SK-N-SH (cell line): Measurements from ENCODE around the gene MALT1. TPM values are rescaled to one million over a fixed set of nuclear protein-coding genes. Genes with fewer than 3 reads are reported as not detected.

Source experiments
- CTCF ChIA-PET: fragments of 300-600, 350-600 bp; formaldehyde crosslinking; extraction: SDS; loops from one replicate; lab custom pipeline; 2021; lab: Yijun Ruan, JAX
- POLR2A ChIA-PET: fragments of 350-600 bp; sonication (Branson Sonifier 250); formaldehyde crosslinking; extraction: SDS; loops from one replicate; lab custom pipeline; 2020; ENCODE audit warnings: antibody characterized with exemption, inconsistent platforms; lab: Yijun Ruan, JAX
- DNase-seq: peaks from one replicate; pipeline ENCODE4 v3.0.0; 2012
- H2AFZ ChIP-seq: fragments of 200-600 bp; sonication (generic); 2 replicates; pipeline ENCODE4 v1.8.1; 2016; ENCODE audit warnings: antibody characterized with exemption, mild to moderate bottlenecking, low read depth
- H3F3A ChIP-seq: fragments of 200-600 bp; sonication (generic); replicated peaks from 2 replicates; pipeline ENCODE3; 2016; ENCODE audit warnings: antibody characterized with exemption, mild to moderate bottlenecking; ENCODE audit not compliant: insufficient read depth
- H3K27ac ChIP-seq, 2 experiments: fragments of 200-500 bp in 1 of 2; fragments of 200-600 bp in 1 of 2; sonication (Bioruptor generic) in 1 of 2; sonication (generic), shearing (Covaris generic) in 1 of 2; 2 replicates each; pipeline versions ENCODE4 v1.5.1 to v1.6.1; 2014 to 2016; ENCODE audit warnings: low read depth in 2 of 2, inconsistent platforms in 1 of 2, low read length in 1 of 2, mild to moderate bottlenecking in 1 of 2, mixed read lengths in 1 of 2
- H3K27me3 ChIP-seq: fragments of 200-600 bp; sonication (generic), shearing (Covaris generic); 2 replicates; pipeline ENCODE4 v1.6.1; 2016; ENCODE audit warnings: mixed run types; ENCODE audit not compliant: insufficient read depth
- H3K36me3 ChIP-seq, 2 experiments: fragments of 200-500 bp in 1 of 2; fragments of 200-600 bp in 1 of 2; sonication (Bioruptor generic) in 1 of 2; sonication (generic) in 1 of 2; replicated peaks in 1 of 2; 2 replicates each; pipeline versions ENCODE3 to v1.5.1; 2014 to 2016; ENCODE audit warnings: low read length in 1 of 2, mild to moderate bottlenecking in 1 of 2; ENCODE audit not compliant: insufficient read depth in 2 of 2, control insufficient read depth in 1 of 2
- H3K4me1 ChIP-seq, 2 experiments: fragments of 200-500 bp in 1 of 2; fragments of 200-600 bp in 1 of 2; sonication (Bioruptor generic) in 1 of 2; sonication (generic), shearing (Covaris generic) in 1 of 2; 2 replicates each; pipeline versions ENCODE4 v1.5.1 to v1.6.1; 2014 to 2016; ENCODE audit warnings: low read depth in 1 of 2, low read length in 1 of 2, mixed run types in 1 of 2; ENCODE audit not compliant: insufficient read depth in 2 of 2, control insufficient read depth in 1 of 2
- H3K4me2 ChIP-seq: fragments of 200-600 bp; sonication (generic), shearing (Covaris generic); 2 replicates; pipeline ENCODE4 v1.6.1; 2017; ENCODE audit warnings: mixed run types
- H3K4me3 ChIP-seq, 2 experiments: fragments of 200-500 bp in 1 of 2; fragments of 200-600 bp in 1 of 2; sonication (Bioruptor generic) in 1 of 2; sonication (generic), shearing (Covaris generic) in 1 of 2; 2 replicates each; pipeline versions ENCODE4 v1.5.1 to v1.8.1; 2014 to 2016; ENCODE audit warnings: low read depth in 2 of 2, inconsistent platforms in 1 of 2, low read length in 1 of 2, mild to moderate bottlenecking in 1 of 2, mixed read lengths in 1 of 2, moderate library complexity in 1 of 2
- H3K79me2 ChIP-seq: fragments of 200-600 bp; sonication (generic); 2 replicates; pipeline ENCODE4 v1.8.1; 2017; ENCODE audit warnings: mild to moderate bottlenecking; ENCODE audit not compliant: insufficient read depth
- H3K9ac ChIP-seq: fragments of 200-600 bp; sonication (generic); 2 replicates; pipeline ENCODE4 v1.6.1; 2017; ENCODE audit warnings: mixed run types
- H3K9me2 ChIP-seq: fragments of 200-600 bp; sonication (generic); 2 replicates; pipeline ENCODE4 v1.6.1; 2017; ENCODE audit warnings: mixed run types
- H3K9me3 ChIP-seq: fragments of 200-600 bp; sonication (generic); 2 replicates; pipeline ENCODE4 v1.6.1; 2017; ENCODE audit warnings: mixed run types, mild to moderate bottlenecking, moderate library complexity
- H4K20me1 ChIP-seq: fragments of 200-600 bp; sonication (generic); 2 replicates; pipeline ENCODE4 v1.6.1; 2017; ENCODE audit warnings: mild to moderate bottlenecking, mixed run types; ENCODE audit not compliant: insufficient read depth
- CHD2 ChIP-seq: fragments of 150-350 bp; IDR thresholded peaks from 2 replicates; pipeline ENCODE4 v1.6.1; 2018; ENCODE audit warnings: low read length; ENCODE audit not compliant: partially characterized antibody
- CTCF ChIP-seq: fragments of 200-600 bp; sonication (generic); IDR thresholded peaks from 2 replicates; pipeline ENCODE4 v1.6.1; 2017; ENCODE audit warnings: antibody characterized with exemption, mild to moderate bottlenecking, moderate library complexity
- ELF1 ChIP-seq: IDR thresholded peaks from 2 replicates; pipeline ENCODE4 v1.4.0; 2012
- EP300 ChIP-seq, 2 experiments: IDR thresholded peaks; 2 replicates each; pipeline versions ENCODE4 v1.4.0 to v1.6.1; 2012; ENCODE audit warnings: borderline replicate concordance in 1 of 2, low read depth in 1 of 2, low read length in 1 of 2
- FOXJ3 ChIP-seq: sonication (generic); formaldehyde crosslinking; IDR thresholded peaks from 2 replicates; pipeline ENCODE4 v1.5.1; 2020; ENCODE audit warnings: mild to moderate bottlenecking, missing genetic modification reagents
- IRF3 ChIP-seq: fragments of 150-350 bp; IDR thresholded peaks from 2 replicates; pipeline ENCODE4 v1.6.1; 2016; ENCODE audit warnings: mild to moderate bottlenecking, low read depth, low read length
- MAX ChIP-seq: IDR thresholded peaks from 2 replicates; pipeline ENCODE4 v1.4.0; 2012; ENCODE audit warnings: low read depth
- MXI1 ChIP-seq: IDR thresholded peaks from 2 replicates; pipeline ENCODE4 v1.6.1; 2012; ENCODE audit warnings: mild to moderate bottlenecking, low read depth, low read length, improper control_type of control experiment
- NRF1 ChIP-seq: IDR thresholded peaks from 2 replicates; pipeline ENCODE4 v1.6.1; 2012; ENCODE audit warnings: low read depth, mild to moderate bottlenecking, low read length
- PBX3 ChIP-seq: IDR thresholded peaks from 2 replicates; pipeline ENCODE4; 2012
- POLR2AphosphoS5 ChIP-seq: IDR thresholded peaks from 2 replicates; pipeline ENCODE4 v1.6.1; 2012; ENCODE audit warnings: low read depth, low read length
- RCOR1 ChIP-seq: fragments of 150-350 bp; IDR thresholded peaks from 2 replicates; pipeline ENCODE4 v1.6.1; 2017; ENCODE audit warnings: antibody characterized with exemption, low read length
- RFX5 ChIP-seq: IDR thresholded peaks from 2 replicates; pipeline ENCODE4 v1.6.1; 2012; ENCODE audit warnings: mild to moderate bottlenecking, improper control_type of control experiment, low read length
- RXRA ChIP-seq: IDR thresholded peaks from 2 replicates; pipeline ENCODE4 v1.4.0; 2012; ENCODE audit warnings: low read depth, mild to moderate bottlenecking, borderline replicate concordance
- SMC3 ChIP-seq: IDR thresholded peaks from 2 replicates; pipeline ENCODE4 v1.6.1; 2012; ENCODE audit warnings: low read depth, low read length, improper control_type of control experiment
- TAF1 ChIP-seq: IDR thresholded peaks from 2 replicates; pipeline ENCODE4 v1.6.1; 2012; ENCODE audit warnings: low read depth, mild to moderate bottlenecking, low read length, moderate library complexity, borderline replicate concordance
- TCF12 ChIP-seq: IDR thresholded peaks from 2 replicates; pipeline ENCODE4 v1.4.0; 2012
- TEAD4 ChIP-seq: IDR thresholded peaks from 2 replicates; pipeline ENCODE4 v1.4.0; 2012; ENCODE audit warnings: mild to moderate bottlenecking, borderline replicate concordance; ENCODE audit not compliant: insufficient read depth
- USF1 ChIP-seq: IDR thresholded peaks from 2 replicates; pipeline ENCODE4 v1.4.0; 2012; ENCODE audit warnings: low read depth, borderline replicate concordance
- WGBS: methylation state at CpG from one replicate; pipeline ENCODE4 v1.1.6; 2017; ENCODE audit warnings: low lambda C conversion rate; 5-methylcytosine and 5-hydroxymethylcytosine counted together
- polyA plus RNA-seq, 3 experiments: library from polyadenylated mRNA; depleted of rRNA; stranded (reverse); fragments of >200 nt; gene quantifications; 2 replicates each; pipeline ENCODE4 v1.2.3, GENCODE V29; 2012

Gene MALT1
- polyA plus RNA-seq, 1 of the 3 experiments (the other 2 are of a cell fraction) = 6.6 TPM

GRCh38 chr18:58788971-58789875 is 118.0 kb downstream of the MALT1 start:
- no peak overlapping the region for H2AFZ ChIP-seq
- no peaks in the 10 kb centered on the region for H3F3A ChIP-seq
- no peak for DNase-seq
- TF ChIP-seq TEAD4 (no peak), EP300 (IDR thresholded peaks at IDR 0.05; ENCODE audit: borderline replicate concordance in 1 of 2, low read depth in 1 of 2, low read length in 1 of 2) (no peak), POLR2AphosphoS5 (no peak), MAX (no peak), ELF1 (no peak), RCOR1 (no peak), CHD2 (no peak), FOXJ3 (CRISPR knock-in tag) (no peak), PBX3 (no peak), RFX5 (no peak), SMC3 (no peak), TCF12 (no peak), MXI1 (no peak), RXRA (no peak), CTCF (no peak), USF1 (no peak), TAF1 (no peak), IRF3 (no peak), NRF1 (no peak)
- TF ChIP-seq, all 33 proteins: peak for 0
- Histone ChIP-seq H3K79me2 (no peaks in the 10 kb centered on the region), H3K4me3 (no peak overlapping the region), H3K9me2 (no peaks in the 10 kb centered on the region), H3K4me1 (peaks cover 2 to 14% of the 10 kb centered on the region in 2 experiments; a peak in 2 of 4 replicates), H3K4me2 (no peak overlapping the region), H3K36me3 (no peaks in the 10 kb centered on the region), H3K27ac (no peak overlapping the region), H3K9ac (no peak overlapping the region), H4K20me1 (no peaks in the 10 kb centered on the region), H3K9me3 (no peaks in the 10 kb centered on the region), H3K27me3 (no peaks in the 10 kb centered on the region)
- ChIA-PET CTCF (interaction anchor here (0.7 to 1.9 kb wide), 6 partner anchors 8 to 281 kb away, joined by 3 to 6 read pairs (median 4); no protein-coding TSS in a partner anchor), POLR2A (no interaction called here)
- WGBS = 83% methylated on average over 9 of the region's 11 CpGs
